AG04450 (cell line): ENCODE results near the gene CHD9NB. TPM values are rescaled to one million over a fixed set of nuclear protein-coding genes. Genes with fewer than 3 reads are reported as not detected.
A peak's percentile ranks its signal among the peaks of the same experiment; 100 is the strongest.

Experiments used
- CTCF ChIA-PET: fragments of 300-600, 350-600 bp; formaldehyde crosslinking; extraction: SDS; loops from one replicate; lab custom pipeline; 2022; ENCODE audit warnings: antibody characterized with exemption, inconsistent platforms; lab: Charles Lee
- POLR2A ChIA-PET: fragments of 350-600 bp; formaldehyde crosslinking; extraction: SDS; loops from one replicate; lab custom pipeline; 2021; ENCODE audit warnings: antibody characterized with exemption, inconsistent platforms; lab: Yijun Ruan, JAX
- DNase-seq: peaks from one replicate; pipeline ENCODE4 v3.0.0-alpha.2; 2011; ENCODE audit warnings: low read depth, low spot score
- H3K27ac ChIP-seq: one replicate; pipeline ENCODE4 v1.5.1; 2012; ENCODE audit warnings: low read depth, low read length, control low read depth
- H3K27me3 ChIP-seq: one replicate; pipeline ENCODE4 v1.6.0; 2012; ENCODE audit warnings: low read length; ENCODE audit not compliant: control insufficient read depth, insufficient read depth
- H3K4me3 ChIP-seq: 2 replicates; pipeline ENCODE4 v1.5.1; 2011; ENCODE audit warnings: mild to moderate bottlenecking, low read depth, low read length, control low read depth
- H3K9me3 ChIP-seq: 2 replicates; pipeline ENCODE4 v1.5.1; 2012; ENCODE audit warnings: low read length; ENCODE audit not compliant: control insufficient read depth, insufficient read depth
- polyA plus RNA-seq: library from polyadenylated mRNA; depleted of rRNA; stranded (reverse); fragments of >200 nt; gene quantifications from 2 replicates; pipeline ENCODE4 v1.2.3, GENCODE V29; 2011
- TF ChIP-seq, protein P1 (sequence below): IDR thresholded peaks from 2 replicates; pipeline ENCODE4 v1.5.1; 2011; ENCODE audit warnings: low read depth, low read length, control low read depth, inconsistent platforms

The CHD9NB gene
- polyA plus RNA-seq, 1 experiment, result 1.2 TPM

DNA sequence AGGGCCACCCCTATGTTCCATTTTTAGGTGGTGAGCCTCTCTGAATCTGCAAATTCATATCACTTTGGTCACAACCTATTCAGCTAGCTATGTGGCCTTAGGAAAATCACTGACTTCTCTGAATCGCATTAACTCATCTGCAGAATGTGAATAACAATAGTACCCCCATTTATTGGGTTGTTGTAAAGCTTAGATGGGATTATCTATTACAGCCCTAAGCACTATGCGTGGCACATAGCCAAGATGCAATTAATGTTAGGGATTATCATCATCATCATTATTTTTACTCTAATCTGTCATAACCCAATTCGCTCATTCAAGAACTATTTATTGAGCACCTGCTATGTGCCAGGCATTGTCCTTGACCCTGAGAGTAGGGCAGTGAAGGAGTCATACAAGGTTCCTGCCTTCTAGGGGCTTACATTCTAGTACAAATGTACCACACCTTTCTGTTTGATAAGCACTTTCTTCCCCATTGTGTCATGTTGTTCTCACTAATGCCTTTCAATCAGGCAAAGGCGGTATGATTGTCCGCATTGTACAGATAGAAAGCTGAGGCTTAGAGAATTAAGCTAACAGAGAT, 40.6 kb upstream of the CHD9NB start:
- H3K4me3 ChIP-seq, result no peak overlapping the region
- ChIA-PET POLR2A (no interaction called here), CTCF (interaction anchor here (0.5 to 3.2 kb wide), 2 partner anchors 12 to 38 kb away, joined by 7 to 10 read pairs; partner anchors contain the start of gene CHD9)
- H3K9me3 ChIP-seq, result no peaks in the 10 kb centered on the region
- DNase-seq, result no peak
- no peaks in the 10 kb centered on the region for H3K27me3 ChIP-seq
- TF ChIP-seq, protein P1, sequence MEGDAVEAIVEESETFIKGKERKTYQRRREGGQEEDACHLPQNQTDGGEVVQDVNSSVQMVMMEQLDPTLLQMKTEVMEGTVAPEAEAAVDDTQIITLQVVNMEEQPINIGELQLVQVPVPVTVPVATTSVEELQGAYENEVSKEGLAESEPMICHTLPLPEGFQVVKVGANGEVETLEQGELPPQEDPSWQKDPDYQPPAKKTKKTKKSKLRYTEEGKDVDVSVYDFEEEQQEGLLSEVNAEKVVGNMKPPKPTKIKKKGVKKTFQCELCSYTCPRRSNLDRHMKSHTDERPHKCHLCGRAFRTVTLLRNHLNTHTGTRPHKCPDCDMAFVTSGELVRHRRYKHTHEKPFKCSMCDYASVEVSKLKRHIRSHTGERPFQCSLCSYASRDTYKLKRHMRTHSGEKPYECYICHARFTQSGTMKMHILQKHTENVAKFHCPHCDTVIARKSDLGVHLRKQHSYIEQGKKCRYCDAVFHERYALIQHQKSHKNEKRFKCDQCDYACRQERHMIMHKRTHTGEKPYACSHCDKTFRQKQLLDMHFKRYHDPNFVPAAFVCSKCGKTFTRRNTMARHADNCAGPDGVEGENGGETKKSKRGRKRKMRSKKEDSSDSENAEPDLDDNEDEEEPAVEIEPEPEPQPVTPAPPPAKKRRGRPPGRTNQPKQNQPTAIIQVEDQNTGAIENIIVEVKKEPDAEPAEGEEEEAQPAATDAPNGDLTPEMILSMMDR, result no peak
- H3K27ac ChIP-seq, result no peak overlapping the region

DNA sequence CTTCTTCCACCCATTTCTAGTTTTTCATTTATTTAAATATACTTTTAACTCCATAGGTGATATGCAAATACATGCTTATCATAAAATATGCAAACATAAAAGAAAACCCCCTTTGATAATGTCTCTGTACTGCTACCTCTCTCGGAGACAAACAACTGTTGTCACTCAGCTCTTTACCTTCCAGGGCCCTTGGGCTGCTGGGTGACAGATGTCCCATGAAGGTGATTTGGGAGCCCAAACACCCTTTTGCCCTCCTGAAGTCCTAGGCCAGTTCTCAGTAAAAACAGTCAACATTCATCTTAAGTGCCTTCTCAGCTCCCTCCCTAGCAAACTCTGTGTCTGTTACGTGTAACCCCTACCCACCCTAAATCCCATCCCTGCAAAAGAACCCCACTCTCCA, 39.6 kb upstream of the CHD9NB start:
- DNase-seq, result no peak
- TF ChIP-seq, protein P1, result no peak
- no peaks in the 10 kb centered on the region for H3K27me3 ChIP-seq
- no peaks in the 10 kb centered on the region for H3K9me3 ChIP-seq
- ChIA-PET CTCF (interaction anchor here (1.2 to 3.2 kb wide), 2 partner anchors 37 kb away, joined by 3 to 10 read pairs; partner anchors contain the start of gene CHD9), POLR2A (interaction anchor here (0.7 to 2.5 kb wide), 2 partner anchors 12 to 128 kb away, joined by 3 to 22 read pairs; no protein-coding TSS in a partner anchor)
- no peak overlapping the region for H3K4me3 ChIP-seq
- H3K27ac ChIP-seq, result peak overlapping the region; percentile 73

DNA sequence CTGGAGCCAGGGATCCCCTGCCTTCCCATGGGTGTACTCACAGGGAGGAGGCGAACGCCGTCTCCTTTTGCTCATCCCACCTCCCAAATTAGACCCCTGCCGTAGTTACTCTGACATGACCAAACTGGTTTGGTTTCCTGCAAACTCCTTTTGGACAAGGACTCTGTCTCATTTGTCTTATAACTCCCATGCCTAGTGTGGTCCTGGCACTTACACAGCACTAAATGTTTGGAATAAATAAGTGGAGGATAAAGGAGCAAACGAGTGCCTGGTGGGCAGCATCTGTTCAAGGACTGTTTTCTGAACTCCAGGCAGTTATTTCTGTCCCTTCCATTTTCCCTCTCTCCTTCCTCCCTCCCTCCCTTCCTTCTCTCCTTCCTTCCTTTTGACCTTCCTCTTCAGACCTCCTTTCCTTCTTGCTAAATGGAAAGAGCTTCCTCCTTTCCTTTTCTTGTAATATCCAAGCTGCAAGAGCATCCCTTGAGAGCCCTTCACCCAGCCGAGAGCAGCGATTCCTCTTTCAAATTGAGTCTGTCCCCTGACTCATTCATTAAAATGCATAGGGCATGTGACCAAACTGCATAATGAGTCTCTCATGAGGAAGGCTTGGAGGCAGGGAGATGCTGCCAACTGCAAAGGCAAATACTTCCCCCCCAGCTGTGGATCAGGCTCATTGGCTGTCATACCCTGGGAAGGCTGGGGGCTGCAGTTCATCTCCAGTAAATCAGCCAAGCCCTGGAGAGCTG, 38.9 kb upstream of the CHD9NB start:
- TF ChIP-seq, protein P1, result no peak
- Histone ChIP-seq H3K4me3 (peak overlapping the region; percentile 26), H3K27me3 (no peaks in the 10 kb centered on the region), H3K27ac (peak overlapping the region; percentile 95), H3K9me3 (no peaks in the 10 kb centered on the region)
- peak; percentile 71 for DNase-seq
- POLR2A ChIA-PET, result interaction anchor here (0.7 to 2.5 kb wide), 5 partner anchors 8 to 128 kb away, joined by 3 to 22 read pairs (median 4); partner anchors contain the start of gene CHD9NB
- CTCF ChIA-PET, result interaction anchor here (1.2 to 3.2 kb wide), 2 partner anchors 36 to 38 kb away, joined by 3 to 10 read pairs; partner anchors contain the start of gene CHD9

DNA sequence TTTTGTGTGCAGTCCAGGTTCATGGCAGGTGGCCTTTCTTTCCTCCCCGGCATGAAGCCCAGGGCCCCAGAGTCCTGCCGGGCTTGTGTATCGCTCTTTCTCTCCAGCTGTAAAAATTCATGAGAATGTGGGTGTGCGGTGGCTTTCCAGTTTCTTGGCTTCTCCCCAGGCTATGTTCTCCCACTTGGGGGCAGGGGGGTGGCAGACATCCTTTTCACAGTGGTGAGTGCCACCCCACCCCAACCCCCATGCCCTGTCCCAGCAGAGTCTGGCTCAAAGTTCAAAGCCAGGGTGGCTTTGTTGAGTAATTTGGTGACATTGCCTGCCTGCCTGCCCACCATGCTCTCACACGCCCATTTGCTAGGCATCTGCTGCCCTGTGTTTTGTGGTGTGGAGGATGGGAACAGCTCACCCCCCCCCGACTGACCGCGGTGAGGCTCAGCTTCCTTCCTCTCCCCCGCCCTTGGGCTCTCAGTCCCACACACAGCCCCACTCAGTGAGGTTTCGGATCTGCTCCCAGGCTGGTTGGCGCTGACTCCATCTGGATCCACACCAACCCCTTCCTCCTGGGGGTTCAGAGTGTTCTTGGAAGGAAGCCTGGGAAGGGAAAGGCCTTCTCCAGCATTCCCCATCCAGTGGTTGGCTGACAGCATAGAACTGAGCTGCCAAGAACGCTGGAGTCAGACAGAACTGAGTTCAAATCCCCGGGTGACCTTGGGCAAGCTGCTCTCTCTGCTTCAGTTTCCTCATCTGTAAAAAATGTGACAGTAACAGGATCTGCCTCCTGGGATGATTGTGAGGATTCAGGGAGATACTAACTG, 38.1 kb upstream of the CHD9NB start:
- POLR2A ChIA-PET, result interaction anchor here (0.6 to 2.5 kb wide), 6 partner anchors 9 to 116 kb away, joined by 3 to 22 read pairs (median 4); partner anchors contain the start of gene CHD9NB
- TF ChIP-seq, protein P1, result no peak
- Histone ChIP-seq H3K9me3 (no peaks in the 10 kb centered on the region), H3K27me3 (no peaks in the 10 kb centered on the region), H3K27ac (peak overlapping the region; percentile 95), H3K4me3 (peak overlapping the region; percentile 29)
- CTCF ChIA-PET, result interaction anchor here (1.2 to 3.2 kb wide), 2 partner anchors 36 to 39 kb away, joined by 3 to 10 read pairs; partner anchors contain the start of gene CHD9
- peak; percentile 96 for DNase-seq
